22Rv1 (cell line): ENCODE results near the gene SENP8.

Source experiments
- H3K27ac ChIP-seq: fragments of 450-650 bp; 2 replicates; pipeline ENCODE4 v1.5.1; 2017
- ZFX ChIP-seq: fragments of 450-650 bp; IDR thresholded peaks from 2 replicates; pipeline ENCODE4 v1.6.1; 2017; ENCODE audit warnings: antibody characterized with exemption, borderline replicate concordance
- TF ChIP-seq, protein P1 (sequence below): fragments of 450-650 bp; IDR thresholded peaks from 2 replicates; pipeline ENCODE4 v1.5.1; 2017; ENCODE audit warnings: mild to moderate bottlenecking

SENP8 gene

GRCh38 chr15:72078887-72079286, 39.3 kb upstream of the SENP8 start:
- H3K27ac ChIP-seq, result no peak overlapping the region
- no peak for TF ChIP-seq ZFX
- TF ChIP-seq, protein P1, sequence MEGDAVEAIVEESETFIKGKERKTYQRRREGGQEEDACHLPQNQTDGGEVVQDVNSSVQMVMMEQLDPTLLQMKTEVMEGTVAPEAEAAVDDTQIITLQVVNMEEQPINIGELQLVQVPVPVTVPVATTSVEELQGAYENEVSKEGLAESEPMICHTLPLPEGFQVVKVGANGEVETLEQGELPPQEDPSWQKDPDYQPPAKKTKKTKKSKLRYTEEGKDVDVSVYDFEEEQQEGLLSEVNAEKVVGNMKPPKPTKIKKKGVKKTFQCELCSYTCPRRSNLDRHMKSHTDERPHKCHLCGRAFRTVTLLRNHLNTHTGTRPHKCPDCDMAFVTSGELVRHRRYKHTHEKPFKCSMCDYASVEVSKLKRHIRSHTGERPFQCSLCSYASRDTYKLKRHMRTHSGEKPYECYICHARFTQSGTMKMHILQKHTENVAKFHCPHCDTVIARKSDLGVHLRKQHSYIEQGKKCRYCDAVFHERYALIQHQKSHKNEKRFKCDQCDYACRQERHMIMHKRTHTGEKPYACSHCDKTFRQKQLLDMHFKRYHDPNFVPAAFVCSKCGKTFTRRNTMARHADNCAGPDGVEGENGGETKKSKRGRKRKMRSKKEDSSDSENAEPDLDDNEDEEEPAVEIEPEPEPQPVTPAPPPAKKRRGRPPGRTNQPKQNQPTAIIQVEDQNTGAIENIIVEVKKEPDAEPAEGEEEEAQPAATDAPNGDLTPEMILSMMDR, result no peak

- no peak for TF ChIP-seq ZFX
- TF ChIP-seq, protein P1, result no peak
- H3K27ac ChIP-seq, result no peak overlapping the region
These were observed 36.0 kb upstream of the SENP8 start for GRCh38 chr15:72082176-72082575.

GRCh38 chr15:72086010-72086697, 32.0 kb upstream of the SENP8 start:
- H3K27ac ChIP-seq, result no peak overlapping the region
- TF ChIP-seq, protein P1, result no peak
- TF ChIP-seq ZFX, result no peak

- TF ChIP-seq, protein P1, result no peak
- TF ChIP-seq ZFX, result no peak
- H3K27ac ChIP-seq, result no peak overlapping the region
These were observed 31.1 kb upstream of the SENP8 start for GRCh38 chr15:72086920-72087648.

DNA sequence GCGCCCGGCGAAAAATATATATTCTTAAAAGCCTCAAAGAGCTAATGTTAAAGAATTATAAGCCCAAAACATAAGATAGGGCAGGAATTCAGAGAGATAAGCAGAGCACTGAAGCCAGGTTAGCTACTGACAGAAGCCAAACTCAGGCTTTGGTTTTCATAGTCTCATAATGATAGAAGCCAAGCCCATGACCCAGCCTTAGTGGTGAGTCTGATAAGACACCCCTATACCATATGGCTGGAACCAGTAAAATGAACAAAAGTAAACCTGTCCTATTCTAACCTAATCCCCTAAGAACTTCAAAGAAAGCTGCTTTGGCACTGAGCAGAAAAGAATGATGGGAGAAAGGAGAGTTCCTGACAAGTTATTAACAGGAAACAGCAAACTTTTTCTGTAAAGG, 26.2 kb upstream of the SENP8 start:
- no peak overlapping the region for H3K27ac ChIP-seq
- no peak for TF ChIP-seq ZFX
- TF ChIP-seq, protein P1, result no peak

DNA sequence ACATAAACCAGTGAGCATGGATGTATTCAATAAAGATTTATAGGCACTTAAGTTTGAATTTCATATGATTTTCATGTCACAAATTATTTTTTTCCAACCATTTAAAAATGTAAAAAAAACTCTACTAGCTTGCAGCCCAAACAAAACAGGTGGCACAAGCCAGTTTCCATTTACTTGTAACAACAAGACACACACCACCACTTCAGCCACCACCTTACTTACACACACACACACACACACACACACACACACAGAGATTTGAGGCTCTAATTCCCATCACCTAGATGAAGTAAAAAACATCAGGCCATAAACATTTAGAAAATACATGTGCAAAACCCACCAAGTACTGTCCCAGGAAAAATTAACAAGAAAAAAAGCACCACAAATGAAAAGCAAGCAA, 25.5 kb upstream of the SENP8 start:
- no peak overlapping the region for H3K27ac ChIP-seq
- TF ChIP-seq ZFX, result no peak
- TF ChIP-seq, protein P1, result no peak

- no peak overlapping the region for H3K27ac ChIP-seq
- no peak for TF ChIP-seq ZFX
These were observed 21.4 kb upstream of the SENP8 start for GRCh38 chr15:72096796-72097195.
